HG02981 (cell line): Measurements from ENCODE around the gene RTRAF.

ENCODE experiments used
- ATAC-seq: cut with Tn5 transposase; IDR thresholded peaks from one replicate; pipeline ENCODE4 v1.9.1; 2021; ENCODE audit warnings: mild to moderate bottlenecking, moderate library complexity; ENCODE audit not compliant: unreplicated experiment

RTRAF gene

DNA sequence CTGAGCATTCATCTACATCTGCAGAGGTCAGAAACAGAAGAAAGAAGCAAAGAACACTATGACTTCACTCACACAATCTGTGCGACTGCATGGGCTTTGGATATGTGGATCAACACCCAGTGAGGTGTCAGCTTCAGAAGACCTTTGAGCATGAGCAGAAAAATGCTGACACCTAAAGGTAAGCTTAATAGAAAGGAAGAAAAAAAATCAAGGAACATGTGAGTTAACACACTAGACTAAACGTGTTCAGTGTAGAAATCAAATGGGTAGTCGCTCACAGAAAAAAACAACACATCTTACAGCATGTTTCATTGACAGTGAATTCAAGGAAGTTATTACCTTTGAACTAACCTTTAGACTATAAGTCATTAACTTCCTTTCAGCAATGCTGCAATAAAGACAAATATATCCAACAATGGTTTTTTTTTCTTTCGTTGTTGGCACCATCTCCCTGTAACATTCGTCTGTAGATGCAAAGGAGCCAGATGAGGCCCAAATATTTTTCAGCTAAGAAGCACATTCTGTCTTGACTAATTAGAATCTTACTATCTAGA lies 30.9 kb downstream of the RTRAF start:
- no peak for ATAC-seq

- ATAC-seq: no peak
Measured at GRCh38 chr14:52020866-52021717, 31.7 kb downstream of the RTRAF start.

GRCh38 chr14:52021957-52022600 lies 32.7 kb downstream of the RTRAF start:
- peak; percentile 78 for ATAC-seq

- no peak for ATAC-seq
Measured at GRCh38 chr14:52023518-52023917, 34.2 kb downstream of the RTRAF start.

DNA sequence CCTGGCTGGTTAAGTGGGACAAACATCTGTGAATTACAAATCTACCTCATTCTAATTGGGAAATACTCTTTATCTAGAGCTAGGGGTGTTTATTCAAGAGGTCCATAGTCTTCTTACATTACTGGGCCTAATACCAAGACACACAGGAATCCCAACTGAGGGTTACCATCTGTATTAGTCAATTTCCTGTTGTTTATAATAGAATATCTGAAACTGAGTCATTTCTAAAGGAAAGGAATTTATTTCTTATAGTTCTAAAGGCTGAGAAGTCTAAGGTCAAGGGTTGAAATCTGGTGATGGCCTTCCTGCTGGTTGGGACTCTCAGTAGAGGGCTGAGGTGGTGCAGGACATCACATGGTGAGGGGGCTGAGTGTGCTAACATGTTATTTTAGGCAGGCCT lies 36.0 kb downstream of the RTRAF start:
- ATAC-seq: no peak

DNA sequence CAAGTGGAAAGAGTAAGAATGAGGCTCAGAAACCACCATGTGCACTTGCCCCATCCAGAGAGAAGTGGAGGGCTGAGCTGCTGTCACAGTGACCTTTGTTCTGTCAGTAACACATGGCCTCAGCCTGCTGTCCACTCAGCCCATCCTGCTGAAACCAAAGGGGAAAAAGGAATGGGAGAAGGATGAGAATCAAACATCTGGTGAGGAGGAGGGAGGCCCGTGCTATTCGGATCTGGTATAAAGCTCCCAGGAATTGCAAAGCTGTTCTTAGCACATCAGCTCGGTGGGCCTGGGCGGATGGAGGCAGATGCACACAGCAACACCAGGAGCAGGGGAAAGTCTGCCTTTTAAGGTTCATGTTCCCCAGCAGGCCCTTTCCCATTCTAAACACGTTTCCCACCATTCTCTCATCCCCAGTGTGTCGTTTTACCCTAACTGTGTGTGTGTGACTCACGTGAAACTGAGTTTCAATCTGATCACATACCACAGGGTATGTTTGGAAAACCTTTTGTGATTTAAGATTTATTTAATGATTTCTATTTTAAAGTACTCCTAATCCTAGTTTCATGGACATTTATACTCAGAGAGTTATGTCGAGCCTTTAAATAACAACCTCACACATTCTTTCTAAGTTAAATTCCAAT lies 36.8 kb downstream of the RTRAF start:
- no peak for ATAC-seq

DNA sequence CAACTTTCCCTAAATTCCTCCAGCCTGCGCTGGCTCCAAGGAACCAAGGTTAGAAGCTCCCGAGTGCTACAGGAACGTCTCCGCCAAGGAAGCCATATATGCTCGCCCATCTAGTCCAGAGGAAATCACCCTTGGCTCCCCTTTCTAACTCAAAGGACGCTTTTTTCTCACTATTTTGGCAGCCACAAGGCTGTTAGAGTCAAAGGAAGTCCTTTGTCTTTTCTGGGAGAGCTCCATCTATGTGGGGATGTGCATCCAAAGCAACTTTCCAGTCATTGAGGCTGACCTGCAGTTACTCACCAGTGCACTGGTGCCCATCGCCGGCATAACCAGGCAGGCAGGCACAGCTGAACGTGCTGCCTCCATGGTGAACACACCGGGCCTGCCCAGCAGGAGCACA lies 37.6 kb downstream of the RTRAF start:
- ATAC-seq: no peak

- ATAC-seq: no peak
Measured at GRCh38 chr14:52029881-52030280, 40.5 kb downstream of the RTRAF start.

DNA sequence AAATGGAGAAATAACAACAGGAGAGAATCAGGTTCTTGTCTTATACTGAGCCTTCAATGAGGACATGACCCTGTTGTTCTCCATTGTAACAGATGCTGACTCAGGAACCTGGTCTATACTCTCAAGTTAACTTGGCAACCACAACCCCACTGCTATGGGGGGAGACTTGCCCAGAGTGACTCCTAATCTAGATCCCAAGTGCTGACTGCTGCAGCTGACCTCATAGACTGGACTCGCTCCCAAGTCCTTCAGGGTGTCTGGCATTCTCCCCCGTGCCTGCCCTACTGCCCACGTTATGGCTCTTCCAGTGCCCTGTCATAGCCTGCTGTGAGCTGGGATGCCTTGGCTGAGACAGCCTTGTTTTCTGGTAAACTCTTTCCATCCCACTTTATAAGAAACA lies 42.4 kb downstream of the RTRAF start:
- no peak for ATAC-seq

DNA sequence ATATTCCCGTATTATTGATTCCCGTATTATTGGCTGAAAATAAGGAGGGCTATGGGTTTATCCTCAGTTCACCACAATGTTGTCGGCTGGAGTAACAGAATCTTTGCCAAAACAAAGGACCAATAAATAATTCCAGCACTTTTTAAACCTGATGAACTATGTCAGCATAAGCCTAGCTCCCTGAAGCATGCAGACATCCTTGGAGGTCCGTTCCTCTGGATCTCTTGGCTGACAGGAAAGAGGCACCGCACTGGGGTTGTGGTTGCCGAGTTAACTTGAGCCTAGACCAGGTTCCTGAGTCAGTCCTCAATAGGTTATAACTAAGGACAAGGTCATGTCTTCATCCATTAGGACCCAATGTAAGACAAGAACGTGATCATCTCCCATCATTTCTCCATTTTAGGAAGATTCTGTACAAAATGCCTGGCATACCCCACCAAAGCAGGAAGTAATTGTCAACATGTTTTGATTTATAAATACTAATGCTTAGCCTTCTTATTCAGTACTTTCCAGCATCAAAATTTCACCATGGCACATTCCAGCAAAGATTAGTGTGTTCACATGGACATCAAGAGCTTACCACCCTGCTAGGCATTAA lies 43.0 kb downstream of the RTRAF start:
- no peak for ATAC-seq

- ATAC-seq: no peak
Measured at GRCh38 chr14:52033101-52033642, 43.8 kb downstream of the RTRAF start.

DNA sequence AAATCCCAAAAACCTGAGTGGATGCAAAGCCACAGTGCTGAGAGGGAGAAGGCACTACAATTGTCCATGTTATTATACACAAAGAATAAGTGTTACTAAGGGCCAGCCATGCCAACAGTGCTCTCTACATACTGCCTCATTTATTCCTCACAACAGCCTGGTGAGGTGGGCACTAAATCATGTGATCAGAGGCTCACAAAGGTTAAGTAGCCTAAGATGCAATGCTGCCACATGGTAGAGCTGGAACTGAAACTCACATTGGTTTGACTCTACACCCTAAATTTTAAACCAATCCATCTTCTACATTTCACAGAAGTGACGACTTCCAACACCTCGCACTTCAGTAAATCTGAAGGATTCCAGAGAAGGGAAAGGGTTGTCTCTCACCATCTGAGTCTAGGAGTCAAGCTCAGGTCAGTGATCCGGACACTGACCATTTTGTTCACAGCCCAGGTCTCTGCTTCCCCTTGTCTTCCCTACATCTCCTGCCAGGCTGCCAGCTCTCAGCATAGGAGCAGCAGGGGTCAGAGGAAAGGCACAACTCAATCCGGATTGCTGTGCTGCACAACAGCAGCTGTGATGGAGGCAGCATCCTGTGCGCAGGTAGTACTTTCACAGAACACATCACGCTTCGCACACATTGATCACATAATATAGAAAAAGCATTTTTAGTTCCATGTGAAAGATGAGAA lies 49.9 kb downstream of the RTRAF start:
- ATAC-seq: no peak

DNA sequence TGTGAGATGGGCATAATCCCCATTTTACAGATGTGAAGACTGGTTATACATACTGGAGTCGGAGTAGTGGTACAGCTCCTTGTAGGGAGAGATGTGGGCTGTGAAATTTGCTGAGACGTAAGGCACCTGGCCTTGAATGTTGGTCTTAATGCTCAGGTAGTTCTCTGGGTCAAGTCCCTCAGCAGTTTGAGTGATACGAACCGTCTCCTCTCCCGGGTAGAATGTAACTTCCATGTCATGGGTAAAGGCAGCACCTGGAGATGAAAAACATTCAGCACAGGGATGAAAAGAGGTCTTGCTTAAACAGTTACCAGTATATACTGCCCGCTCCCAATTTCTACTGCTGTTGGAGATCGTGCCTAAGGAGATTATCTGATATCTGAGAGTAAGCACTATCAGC lies 51.3 kb downstream of the RTRAF start:
- ATAC-seq: no peak

DNA sequence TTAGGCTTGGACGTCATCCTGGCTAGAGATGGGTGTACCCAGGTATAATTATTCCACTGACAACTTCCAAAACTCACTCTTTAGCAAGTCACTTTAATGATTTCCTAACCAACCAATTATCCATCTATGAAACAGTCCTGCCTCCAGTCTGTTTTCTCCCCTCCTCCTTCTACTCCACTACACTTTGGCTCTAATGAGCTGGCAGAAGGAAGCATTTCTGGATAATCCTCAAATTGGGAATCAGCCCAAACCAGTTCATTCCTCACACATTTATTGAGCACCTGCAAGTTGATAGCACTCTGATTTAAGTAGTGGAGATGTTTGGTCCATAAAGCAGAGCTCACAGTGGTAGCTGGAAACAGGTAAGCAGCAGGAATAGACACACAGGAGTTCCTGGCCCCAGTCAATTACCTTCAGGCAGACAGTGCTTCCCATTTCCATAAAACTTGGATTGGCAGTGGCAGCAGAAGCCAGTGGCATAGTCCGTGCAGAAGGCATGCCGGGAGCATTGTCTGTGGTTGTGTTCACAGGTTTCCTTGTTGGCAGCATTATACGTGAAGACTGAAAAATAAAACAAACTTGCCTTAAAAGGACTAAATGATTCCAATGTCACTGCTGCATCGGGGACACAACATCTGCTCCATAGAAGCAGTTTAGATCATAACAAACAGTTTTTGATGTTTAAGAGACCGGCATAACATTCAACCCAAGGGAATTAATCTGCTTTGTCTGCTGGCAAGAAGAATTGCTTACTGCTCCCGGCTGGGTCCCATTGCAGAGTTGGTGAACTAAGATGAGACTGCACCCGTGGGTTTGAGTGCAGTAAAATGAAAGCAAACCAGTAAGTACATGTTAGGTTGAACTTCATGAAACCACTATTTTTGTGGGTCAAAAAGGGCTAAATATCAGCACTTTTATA lies 53.3 kb downstream of the RTRAF start:
- ATAC-seq: no peak

DNA sequence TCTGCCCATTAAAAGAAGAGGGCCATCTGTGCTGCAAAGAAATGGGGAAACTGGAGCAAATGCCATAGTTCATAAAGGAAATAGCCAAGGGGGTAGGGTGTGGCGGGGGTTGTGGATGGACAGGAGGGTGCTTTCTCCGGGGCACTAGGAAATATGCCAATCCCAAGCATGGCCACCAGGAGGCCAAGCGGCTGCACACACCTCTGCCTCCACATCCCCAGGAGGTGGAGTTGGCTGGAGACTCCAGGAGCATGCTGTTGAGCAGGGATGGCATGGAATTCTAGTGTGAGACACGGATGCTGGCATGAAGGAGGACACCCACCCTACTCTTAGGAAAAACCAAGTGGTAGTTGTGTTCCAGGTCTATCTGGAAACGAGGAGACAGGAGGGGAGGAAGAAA lies 54.3 kb downstream of the RTRAF start:
- ATAC-seq: no peak

DNA sequence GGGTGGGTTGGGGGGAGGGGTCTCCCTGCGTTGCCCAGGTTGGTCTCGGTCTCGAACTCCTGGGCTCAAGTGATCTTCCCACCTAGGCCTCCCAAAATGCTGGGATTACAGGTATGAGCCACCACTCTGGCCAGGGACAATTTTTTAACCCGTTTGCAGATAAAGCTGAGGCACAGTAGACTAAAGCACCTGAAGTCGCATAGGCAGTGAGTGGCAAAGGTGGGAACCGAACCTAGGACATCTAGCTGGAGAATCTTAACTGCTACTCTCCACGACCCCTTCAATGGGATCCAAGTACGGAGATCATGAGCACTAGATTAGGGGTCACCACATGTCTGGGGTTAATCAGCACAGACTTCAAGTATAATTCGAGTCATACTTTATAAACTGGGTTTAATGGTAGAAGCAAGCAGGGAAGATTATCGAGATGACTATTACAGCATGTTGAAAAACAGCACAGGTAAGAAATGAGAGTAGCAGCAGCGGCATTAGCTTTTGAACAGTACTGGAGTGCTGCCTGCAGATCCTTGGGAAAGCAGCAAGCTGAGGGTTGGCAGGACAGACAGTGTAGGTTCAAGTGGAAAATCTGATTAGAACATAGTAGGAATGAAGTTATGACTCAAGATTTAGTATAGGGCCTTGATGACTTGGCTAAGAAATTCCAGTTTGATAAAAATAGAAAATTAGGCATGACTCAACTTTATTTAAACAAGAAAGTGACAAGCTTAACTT lies 55.6 kb downstream of the RTRAF start:
- ATAC-seq: no peak

- ATAC-seq: no peak
Measured at GRCh38 chr14:52046376-52046917, 57.1 kb downstream of the RTRAF start.

DNA sequence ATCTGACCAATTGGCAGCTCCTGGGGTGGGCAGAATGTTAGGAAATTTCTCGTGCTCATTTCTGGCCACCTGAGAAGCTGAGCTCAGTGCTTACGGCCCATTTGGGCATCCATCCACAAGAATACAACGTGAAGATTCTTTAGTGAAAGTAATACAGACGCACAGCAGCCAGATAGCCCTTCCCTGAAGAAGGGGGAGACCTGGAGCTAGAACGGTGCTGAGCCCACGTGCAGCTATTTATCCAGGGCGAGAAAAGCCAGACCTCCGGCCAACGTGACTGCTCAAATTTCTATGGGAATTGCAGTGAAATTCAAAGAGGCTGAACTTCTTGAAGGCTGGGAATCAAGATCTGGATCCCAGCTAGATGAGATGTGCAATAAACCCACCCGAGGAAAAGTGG lies 58.8 kb downstream of the RTRAF start:
- no peak for ATAC-seq
